Activated T-helper 2 cell treated with anti-CD3 and anti-CD28 coated beads, Interferon-gamma antibody, Interleukin-2, Interleukin-4, amounts not matched to agents 10 μg/mL and 5 μg/mL and 100 μg/mL, durations not matched to agents 14 hours and 24 hours and 36 hours (primary cell): ENCODE data around the gene HMGB2. TPM values are rescaled to one million over a fixed set of nuclear protein-coding genes. Genes with fewer than 3 reads are reported as not detected.
A peak's percentile ranks its signal among the peaks of the same experiment; 100 is the strongest.

Experiments
- DNase-seq: peaks from one replicate; pipeline ENCODE4 v3.0.0; 2021; ENCODE audit warnings: low spot score
- H3K27ac Mint-ChIP-seq: one replicate; pipeline ENCODE4 v1.8.0; 2021; ENCODE audit warnings: mixed read lengths
- H3K27me3 Mint-ChIP-seq: one replicate; pipeline ENCODE4 v1.8.0; 2021; ENCODE audit warnings: low read depth, mixed read lengths
- H3K36me3 Mint-ChIP-seq: one replicate; pipeline ENCODE4 v1.8.0; 2021; ENCODE audit warnings: low read depth, mixed read lengths
- H3K4me1 Mint-ChIP-seq: one replicate; pipeline ENCODE4 v1.8.0; 2021; ENCODE audit warnings: low read depth, mixed read lengths
- H3K4me3 Mint-ChIP-seq: one replicate; pipeline ENCODE4 v1.8.0; 2021; ENCODE audit warnings: low read depth, mild to moderate bottlenecking, moderate library complexity, mixed read lengths
- H3K9me3 Mint-ChIP-seq: one replicate; pipeline ENCODE4 v1.8.0; 2021; ENCODE audit warnings: mixed read lengths
- intact Hi-C: fragments of 100-400 bp; cut with micrococcal nuclease; formaldehyde crosslinking; loops from one replicate; pipeline ENCODE4 v1.15.1; 2023
- total RNA-seq: library from RNA; stranded (reverse); gene quantifications from 2 replicates; pipeline ENCODE4 v1.2.3, GENCODE V29; 2022

The HMGB2 gene
- total RNA-seq, 1 donor from 2014 or later: 393 TPM

DNA sequence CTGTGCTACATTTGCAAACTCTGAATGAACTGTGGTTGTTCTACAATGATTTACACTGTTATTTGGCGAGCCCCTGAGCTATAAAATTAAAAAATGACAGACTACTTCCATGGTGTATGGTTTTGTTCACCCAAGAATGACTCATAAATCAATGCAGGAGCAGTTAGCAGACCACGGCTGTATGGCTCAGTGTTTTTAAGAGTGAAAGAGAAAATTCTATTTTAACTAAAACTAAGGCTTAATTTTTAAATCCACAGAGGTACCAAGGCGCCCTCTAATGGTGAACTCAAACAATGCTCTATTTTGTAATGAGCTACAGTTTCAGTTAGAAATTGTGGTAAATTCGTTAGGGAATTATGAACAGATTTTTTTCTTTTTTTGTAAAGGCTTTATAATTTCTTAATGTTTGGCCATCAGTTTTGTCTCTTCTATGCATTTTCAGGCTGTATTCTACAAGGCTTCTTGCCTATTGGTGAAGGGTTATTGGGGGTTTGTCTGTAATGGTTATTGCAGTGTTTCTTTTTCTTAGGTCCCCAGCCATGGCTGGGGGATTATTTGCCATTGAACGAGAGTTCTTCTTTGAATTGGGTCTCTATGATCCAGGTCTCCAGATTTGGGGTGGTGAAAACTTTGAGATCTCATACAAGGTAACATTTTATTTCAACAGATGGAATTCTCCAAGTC, 32.5 kb downstream of the HMGB2 start:
- DNase-seq: no peak
- intact Hi-C loops: loop anchor here (1.0 to 2.0 kb wide), 2 partner anchors 277 to 288 kb away; no protein-coding TSS in a partner anchor
- no peak overlapping the region for H3K4me3 Mint-ChIP-seq
- H3K27me3 Mint-ChIP-seq: no peaks in the 10 kb centered on the region
- no peaks in the 10 kb centered on the region for H3K9me3 Mint-ChIP-seq
- H3K4me1 Mint-ChIP-seq: peaks cover 4% of the 10 kb centered on the region
- peaks cover 16% of the 10 kb centered on the region for H3K36me3 Mint-ChIP-seq
- no peak overlapping the region for H3K27ac Mint-ChIP-seq

DNA sequence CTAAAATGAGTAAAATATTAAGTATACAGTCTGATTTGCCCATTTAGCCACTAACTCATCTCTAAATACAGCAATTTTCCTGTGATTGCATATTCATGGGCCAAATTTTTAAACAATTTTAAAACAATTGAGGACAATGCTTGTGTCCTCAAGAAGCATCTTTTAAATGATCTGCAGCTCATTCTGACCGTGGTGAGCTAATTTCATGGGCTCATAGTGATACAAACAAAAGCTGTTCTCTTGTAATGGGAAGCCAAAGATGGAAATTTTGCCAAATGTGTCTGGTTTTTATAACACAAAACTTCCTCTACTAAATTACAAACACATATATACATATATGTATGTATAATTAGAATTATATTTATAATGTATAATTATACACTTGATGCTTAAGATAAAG, 39.7 kb downstream of the HMGB2 start:
- Mint-ChIP-seq H3K4me1 (peaks cover 10% of the 10 kb centered on the region), H3K27me3 (no peaks in the 10 kb centered on the region), H3K36me3 (no peaks in the 10 kb centered on the region), H3K4me3 (no peak overlapping the region), H3K27ac (no peak overlapping the region), H3K9me3 (no peaks in the 10 kb centered on the region)
- DNase-seq: no peak
- intact Hi-C loops: no loop called here

DNA sequence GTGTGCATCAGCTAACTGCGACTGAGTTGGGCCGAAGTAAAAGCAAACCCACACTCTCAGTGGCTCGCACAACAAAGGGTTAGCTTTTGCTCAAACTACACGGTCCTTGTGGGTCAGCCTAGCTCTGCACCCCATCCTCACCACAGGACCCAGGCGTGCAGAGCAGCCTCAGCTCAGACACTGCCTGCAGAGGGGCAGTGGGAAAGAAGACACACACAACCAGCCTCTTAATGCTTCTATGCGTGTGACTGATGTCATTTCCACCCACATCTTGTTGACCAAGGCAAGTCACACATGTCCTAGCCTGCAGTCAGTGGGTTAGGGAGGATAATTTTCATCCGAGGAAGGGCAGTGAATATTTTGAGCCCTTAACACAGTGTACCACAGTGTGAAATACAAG, 40.5 kb downstream of the HMGB2 start:
- no peak overlapping the region for H3K27ac Mint-ChIP-seq
- DNase-seq: no peak
- peaks cover 18% of the 10 kb centered on the region for H3K4me1 Mint-ChIP-seq
- no peaks in the 10 kb centered on the region for H3K9me3 Mint-ChIP-seq
- intact Hi-C loops: no loop called here
- H3K36me3 Mint-ChIP-seq: no peaks in the 10 kb centered on the region
- no peak overlapping the region for H3K4me3 Mint-ChIP-seq
- no peaks in the 10 kb centered on the region for H3K27me3 Mint-ChIP-seq

DNA sequence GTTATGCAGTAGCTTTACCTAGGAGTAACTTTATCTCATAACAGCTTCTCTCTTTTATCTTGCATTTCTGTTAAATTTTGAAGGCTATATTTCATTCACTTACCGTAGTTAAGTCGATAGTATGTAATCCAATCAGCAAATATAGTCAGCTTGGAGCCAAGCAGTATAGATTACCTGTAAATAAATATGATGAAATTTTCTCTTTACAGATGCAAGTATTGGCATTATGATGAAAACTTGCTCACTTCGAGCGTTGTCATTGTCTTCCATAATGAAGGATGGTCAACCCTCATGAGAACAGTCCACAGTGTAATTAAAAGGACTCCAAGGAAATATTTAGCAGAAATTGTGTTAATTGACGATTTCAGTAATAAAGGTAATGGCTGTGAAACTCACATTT, 42.3 kb downstream of the HMGB2 start:
- peaks cover 3% of the 10 kb centered on the region for H3K9me3 Mint-ChIP-seq
- intact Hi-C loops: no loop called here
- DNase-seq: no peak
- no peak overlapping the region for H3K4me3 Mint-ChIP-seq
- H3K36me3 Mint-ChIP-seq: no peaks in the 10 kb centered on the region
- peaks cover 21% of the 10 kb centered on the region for H3K4me1 Mint-ChIP-seq
- no peak overlapping the region for H3K27ac Mint-ChIP-seq
- no peaks in the 10 kb centered on the region for H3K27me3 Mint-ChIP-seq

- H3K27me3 Mint-ChIP-seq: no peaks in the 10 kb centered on the region
- H3K4me1 Mint-ChIP-seq: peaks cover 21% of the 10 kb centered on the region
- DNase-seq: no peak
- H3K36me3 Mint-ChIP-seq: peaks cover 5% of the 10 kb centered on the region
- peak overlapping the region; percentile 50 for H3K27ac Mint-ChIP-seq
- H3K4me3 Mint-ChIP-seq: peak overlapping the region; percentile 59
- H3K9me3 Mint-ChIP-seq: peaks cover 20% of the 10 kb centered on the region
- intact Hi-C loops: loop anchor here (2.0 kb wide), 1 partner anchor 45 kb away; the partner anchor contains the start of gene HMGB2
Observed at GRCh38 chr4:173289353-173289727, 44.8 kb downstream of the HMGB2 start.

DNA sequence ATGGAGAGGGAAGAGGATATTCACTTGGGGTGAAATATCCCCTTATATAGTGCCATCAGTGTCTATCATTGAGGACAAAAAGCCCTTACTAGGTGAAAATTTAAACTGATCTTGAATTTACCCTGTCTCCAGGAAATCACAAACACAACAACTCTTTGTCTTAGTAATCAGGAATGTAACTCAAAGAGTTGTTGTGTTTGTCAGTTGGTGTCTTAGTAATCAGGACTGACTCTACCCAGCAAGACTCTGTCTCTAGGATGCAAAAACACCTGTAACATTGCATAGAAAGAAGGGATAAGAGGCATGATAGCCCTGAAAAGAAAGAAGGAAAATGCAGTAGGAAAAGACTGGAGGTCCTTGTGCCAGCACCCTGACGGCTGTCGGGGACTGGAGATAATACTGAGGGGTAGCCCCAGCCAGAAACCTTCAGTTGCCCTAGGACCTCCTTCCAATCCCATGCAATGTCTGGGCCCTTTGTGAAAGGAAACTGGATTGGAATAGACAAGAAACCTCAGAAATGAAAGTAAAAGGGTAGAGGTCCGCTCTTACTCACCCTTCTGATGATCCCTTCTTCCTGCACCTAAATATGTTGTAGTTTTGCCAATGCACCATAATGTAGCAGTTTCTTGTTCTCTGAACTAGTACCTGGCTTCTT, 45.3 kb downstream of the HMGB2 start:
- H3K27ac Mint-ChIP-seq: peak overlapping the region; percentile 50
- no peaks in the 10 kb centered on the region for H3K27me3 Mint-ChIP-seq
- peaks cover 21% of the 10 kb centered on the region for H3K4me1 Mint-ChIP-seq
- DNase-seq: no peak
- peak overlapping the region; percentile 74 for H3K4me3 Mint-ChIP-seq
- H3K36me3 Mint-ChIP-seq: peaks cover 5% of the 10 kb centered on the region
- intact Hi-C loops: loop anchor here (1.0 to 2.0 kb wide), 2 partner anchors 46 to 128 kb away; partner anchors contain the start of gene HMGB2
- peaks cover 20% of the 10 kb centered on the region for H3K9me3 Mint-ChIP-seq

- peak overlapping the region; percentile 74 for H3K4me3 Mint-ChIP-seq
- DNase-seq: peak; percentile 41
- peaks cover 20% of the 10 kb centered on the region for H3K9me3 Mint-ChIP-seq
- intact Hi-C loops: loop anchor here (1.0 to 2.0 kb wide), 2 partner anchors 47 to 129 kb away; partner anchors contain the start of gene HMGB2
- peak overlapping the region; percentile 33 for H3K27ac Mint-ChIP-seq
- H3K4me1 Mint-ChIP-seq: peaks cover 21% of the 10 kb centered on the region
- H3K27me3 Mint-ChIP-seq: no peaks in the 10 kb centered on the region
- peaks cover 5% of the 10 kb centered on the region for H3K36me3 Mint-ChIP-seq
Observed at GRCh38 chr4:173288296-173288695, 45.9 kb downstream of the HMGB2 start.

- Mint-ChIP-seq H3K4me1 (peaks cover 21% of the 10 kb centered on the region), H3K27ac (no peak overlapping the region), H3K4me3 (no peak overlapping the region), H3K36me3 (peaks cover 8% of the 10 kb centered on the region), H3K27me3 (no peaks in the 10 kb centered on the region), H3K9me3 (peaks cover 20% of the 10 kb centered on the region)
- intact Hi-C loops: no loop called here
- no peak for DNase-seq
Observed at GRCh38 chr4:173287486-173287885, 46.7 kb downstream of the HMGB2 start.

DNA sequence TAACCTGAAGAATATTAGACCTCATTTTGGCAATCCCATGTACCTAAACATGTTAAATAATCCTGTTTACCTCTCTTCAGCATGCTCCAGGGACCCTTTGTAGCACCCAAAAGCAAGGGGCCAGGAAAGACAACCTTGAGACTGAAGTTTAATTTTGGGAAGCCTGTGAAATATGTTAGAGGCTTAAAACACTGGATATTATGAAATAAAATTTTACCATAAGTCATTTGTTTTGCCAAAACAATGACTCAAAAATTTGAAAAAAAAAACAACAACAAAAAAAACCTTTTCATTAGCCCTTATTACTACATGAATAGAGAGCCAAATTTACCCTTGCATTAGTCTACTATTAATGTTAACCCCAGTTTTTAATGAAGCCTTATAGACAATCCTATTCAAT, 49.7 kb downstream of the HMGB2 start:
- H3K9me3 Mint-ChIP-seq: peaks cover 20% of the 10 kb centered on the region
- DNase-seq: no peak
- no peak overlapping the region for H3K27ac Mint-ChIP-seq
- H3K36me3 Mint-ChIP-seq: peaks cover 9% of the 10 kb centered on the region
- peaks cover 11% of the 10 kb centered on the region for H3K4me1 Mint-ChIP-seq
- H3K4me3 Mint-ChIP-seq: no peak overlapping the region
- intact Hi-C loops: no loop called here
- H3K27me3 Mint-ChIP-seq: no peaks in the 10 kb centered on the region

DNA sequence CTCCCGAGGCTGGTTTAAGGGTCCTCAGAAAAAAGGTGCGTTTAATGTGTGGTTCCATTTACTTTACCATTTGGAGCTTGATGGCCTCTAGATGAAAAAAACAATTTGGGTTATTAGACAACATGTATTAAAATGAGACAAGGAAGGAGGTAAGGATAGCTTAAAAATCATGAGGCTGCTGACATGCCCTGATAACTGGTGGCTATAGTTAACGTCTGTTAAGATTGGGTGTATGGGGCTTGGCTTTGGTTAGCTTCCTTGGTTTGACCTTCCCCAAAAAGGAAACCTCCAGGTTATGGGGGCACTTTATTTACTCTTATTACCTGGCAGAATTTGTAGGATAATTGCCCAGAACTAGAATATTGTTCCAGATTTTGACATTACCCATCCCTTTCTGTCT, 51.5 kb downstream of the HMGB2 start:
- DNase-seq: no peak
- Mint-ChIP-seq H3K36me3 (peaks cover 9% of the 10 kb centered on the region), H3K4me1 (peaks cover 2% of the 10 kb centered on the region), H3K4me3 (no peak overlapping the region), H3K27me3 (no peaks in the 10 kb centered on the region), H3K9me3 (peaks cover 20% of the 10 kb centered on the region), H3K27ac (no peak overlapping the region)
- intact Hi-C loops: no loop called here

DNA sequence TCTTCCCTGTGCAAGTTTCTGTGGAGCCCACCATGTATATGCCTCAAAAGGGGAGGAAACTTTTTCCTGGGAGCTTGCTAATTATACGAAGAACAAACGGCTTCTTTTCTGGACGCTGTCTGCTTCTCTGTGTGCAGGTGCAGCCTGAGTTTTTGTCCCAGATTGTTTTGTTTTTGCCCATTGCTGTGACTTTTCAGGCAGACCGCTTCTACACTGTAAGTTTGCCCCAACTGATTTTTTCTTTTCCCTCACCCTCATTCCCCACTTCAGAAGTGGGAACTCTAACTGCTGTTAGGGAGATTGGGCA, 51.9 kb downstream of the HMGB2 start:
- no peak for DNase-seq
- intact Hi-C loops: no loop called here
- Mint-ChIP-seq H3K4me3 (no peak overlapping the region), H3K36me3 (peaks cover 9% of the 10 kb centered on the region), H3K27me3 (no peaks in the 10 kb centered on the region), H3K27ac (no peak overlapping the region), H3K4me1 (peaks cover 2% of the 10 kb centered on the region), H3K9me3 (peaks cover 20% of the 10 kb centered on the region)

GRCh38 chr4:173281406-173282255, 52.5 kb downstream of the HMGB2 start:
- no peak overlapping the region for H3K4me3 Mint-ChIP-seq
- H3K4me1 Mint-ChIP-seq: peaks cover 2% of the 10 kb centered on the region
- H3K27me3 Mint-ChIP-seq: no peaks in the 10 kb centered on the region
- H3K27ac Mint-ChIP-seq: no peak overlapping the region
- H3K9me3 Mint-ChIP-seq: peaks cover 15% of the 10 kb centered on the region
- H3K36me3 Mint-ChIP-seq: peaks cover 9% of the 10 kb centered on the region
- DNase-seq: no peak
- intact Hi-C loops: no loop called here
